Gastroesophageal sphincter (tissue), 4 donors: ENCODE data around the gene DDX10. TPM values are rescaled to one million over a fixed set of nuclear protein-coding genes. Genes with fewer than 3 reads are reported as not detected.
A peak's percentile ranks its signal among the peaks of the same experiment; 100 is the strongest.

Experiments used
- ATAC-seq: fragments of 150-250 bp; one replicate; pipeline ENCODE4 v1.9.1; 2016; ENCODE audit warnings: mild to moderate bottlenecking, moderate library complexity
- H3K27ac ChIP-seq, 4 donors: fragments of 200-600 bp; sonication (generic) in 3 of 4; 1 replicate in 3 of 4; 2 replicates in 1 of 4; pipeline ENCODE4 v1.5.1; 2016 to 2019
- H3K27me3 ChIP-seq: fragments of 200-600 bp; sonication (generic); one replicate; pipeline ENCODE4 v1.5.1; 2019
- H3K36me3 ChIP-seq, 2 donors: fragments of 200-600 bp; sonication (generic); one replicate each; pipeline ENCODE4 v1.5.1; 2019; ENCODE audit warnings: control low read depth in 1 of 2
- H3K4me1 ChIP-seq, 3 donors: fragments of 200-600 bp; sonication (generic); 1 replicate in 2 of 3; 2 replicates in 1 of 3; pipeline ENCODE4 v1.5.1; 2016 to 2019; ENCODE audit warnings: control low read depth in 2 of 3
- H3K4me3 ChIP-seq, 2 donors: fragments of 200-600 bp; sonication (generic); one replicate each; pipeline ENCODE4 v1.5.1; 2019; ENCODE audit warnings: mild to moderate bottlenecking in 1 of 2, moderate library complexity in 1 of 2
- H3K9me3 ChIP-seq, 3 donors: fragments of 200-600 bp; sonication (generic); one replicate each; pipeline ENCODE4 v1.5.1; 2017 to 2019; ENCODE audit warnings: control low read depth in 2 of 3
- CTCF ChIP-seq, 4 experiments: fragments of 200-600 bp in 2 of 4; fragments of 450-650 bp in 2 of 4; sonication (generic) in 1 of 4; IDR thresholded peaks; one replicate each; pipeline ENCODE4 v1.5.1; 2017 to 2019; ENCODE audit warnings: antibody characterized with exemption in 4 of 4, mild to moderate bottlenecking in 2 of 4, moderate library complexity in 2 of 4
- EP300 ChIP-seq: sonication (generic); formaldehyde crosslinking; IDR thresholded peaks from one replicate; pipeline ENCODE4 v1.6.1; 2017; ENCODE audit warnings: antibody characterized with exemption, mild to moderate bottlenecking
- POLR2A ChIP-seq, 2 donors: fragments of 450-650 bp; IDR thresholded peaks; one replicate each; pipeline ENCODE4 v1.6.1; 2017; ENCODE audit warnings: antibody characterized with exemption in 2 of 2, mild to moderate bottlenecking in 2 of 2, moderate library complexity in 1 of 2
- POLR2AphosphoS5 ChIP-seq: sonication (generic); formaldehyde crosslinking; IDR thresholded peaks from one replicate; pipeline ENCODE4 v1.6.1; 2017; ENCODE audit warnings: antibody characterized with exemption
- WGBS, 2 donors: methylation state at CpG; one replicate each; pipeline ENCODE4 v1.1.5; 2018; ENCODE audit warnings: low coverage in 1 of 2; 5-methylcytosine and 5-hydroxymethylcytosine counted together
- total RNA-seq, 4 donors: library from RNA; depleted of rRNA; stranded (reverse); fragments of >200 nt; gene quantifications; one replicate each; pipeline ENCODE4 v1.1.0, GENCODE V29; 2016

The DDX10 gene
- total RNA-seq, 4 donors from 2014 or later, result 16.3 to 44.8 (median 22.5) TPM

- Histone ChIP-seq H3K9me3 (no peaks in the 10 kb centered on the region), H3K4me3 (no peak overlapping the region), H3K27me3 (no peaks in the 10 kb centered on the region), H3K4me1 (peaks cover 6 to 31% (median 12%) of the 10 kb centered on the region in 3 donors), H3K27ac (no peak overlapping the region), H3K36me3 (no peaks in the 10 kb centered on the region)
- no peak for TF ChIP-seq EP300
- no peak for TF ChIP-seq CTCF (IDR thresholded peaks at IDR 0.05)
- TF ChIP-seq POLR2AphosphoS5, result no peak
- TF ChIP-seq POLR2A (IDR thresholded peaks at IDR 0.05), result no peak
- ATAC-seq, result no peak
- WGBS, 2 donors, result 20 to 29% methylated on average over 1 of the region's 1 CpG
These were observed 187.8 kb downstream of the DDX10 start for GRCh38 chr11:108852701-108853100.

GRCh38 chr11:108853151-108853550 lies 188.3 kb downstream of the DDX10 start:
- no peaks in the 10 kb centered on the region for H3K9me3 ChIP-seq
- no peak for ATAC-seq
- no peak overlapping the region for H3K27ac ChIP-seq
- H3K4me3 ChIP-seq, result no peak overlapping the region
- no peaks in the 10 kb centered on the region for H3K27me3 ChIP-seq
- TF ChIP-seq POLR2AphosphoS5 (no peak), EP300 (no peak), POLR2A (IDR thresholded peaks at IDR 0.05) (no peak), CTCF (IDR thresholded peaks at IDR 0.05) (no peak)
- no peaks in the 10 kb centered on the region for H3K36me3 ChIP-seq
- peaks cover 6 to 31% (median 12%) of the 10 kb centered on the region in 3 donors for H3K4me1 ChIP-seq
- WGBS, 2 donors, result 57 to 71% methylated on average over 3 to 4 of the region's 4 CpGs

GRCh38 chr11:108853864-108854263 lies 189.0 kb downstream of the DDX10 start:
- Histone ChIP-seq H3K27me3 (no peaks in the 10 kb centered on the region), H3K4me1 (peaks cover 6 to 31% (median 12%) of the 10 kb centered on the region in 3 donors), H3K27ac (peak overlapping the region; percentile 2 to 35 (median 17)), H3K36me3 (no peaks in the 10 kb centered on the region), H3K4me3 (peak overlapping the region in 1 of 2 donors; percentile 0), H3K9me3 (no peaks in the 10 kb centered on the region)
- ATAC-seq, result no peak
- WGBS, 2 donors, result 0% methylated on average over 1 of the region's 1 CpG; no CpG with 5 or more reads in 1 of the 2 donors
- TF ChIP-seq EP300, result no peak
- no peak for TF ChIP-seq POLR2A (IDR thresholded peaks at IDR 0.05)
- no peak for TF ChIP-seq POLR2AphosphoS5
- no peak for TF ChIP-seq CTCF (IDR thresholded peaks at IDR 0.05)

GRCh38 chr11:108854346-108854745 lies 189.5 kb downstream of the DDX10 start:
- Histone ChIP-seq H3K4me3 (peak overlapping the region; percentile 0 to 6), H3K36me3 (no peaks in the 10 kb centered on the region), H3K4me1 (peaks cover 6 to 31% (median 12%) of the 10 kb centered on the region in 3 donors), H3K27ac (peak overlapping the region in 3 of 4 donors; percentile 13 to 35 (median 21)), H3K27me3 (no peaks in the 10 kb centered on the region), H3K9me3 (no peaks in the 10 kb centered on the region)
- WGBS, 2 donors, result 0 to 14% methylated on average over 1 to 2 of the region's 2 CpGs
- no peak for ATAC-seq
- TF ChIP-seq EP300, result no peak
- no peak for TF ChIP-seq POLR2AphosphoS5
- no peak for TF ChIP-seq CTCF (IDR thresholded peaks at IDR 0.05)
- no peak for TF ChIP-seq POLR2A (IDR thresholded peaks at IDR 0.05)

GRCh38 chr11:108857382-108857781 lies 192.5 kb downstream of the DDX10 start:
- no peak overlapping the region for H3K4me3 ChIP-seq
- ATAC-seq, result no peak
- TF ChIP-seq CTCF (IDR thresholded peaks at IDR 0.05) (no peak), POLR2A (IDR thresholded peaks at IDR 0.05) (no peak), POLR2AphosphoS5 (no peak), EP300 (no peak)
- no peaks in the 10 kb centered on the region for H3K36me3 ChIP-seq
- no peaks in the 10 kb centered on the region for H3K9me3 ChIP-seq
- H3K4me1 ChIP-seq, result peaks cover 6 to 29% (median 12%) of the 10 kb centered on the region in 3 donors
- H3K27ac ChIP-seq, result no peak overlapping the region
- WGBS, 2 donors, result 73% methylated on average over 2 to 5 of the region's 5 CpGs
- H3K27me3 ChIP-seq, result no peaks in the 10 kb centered on the region
